GM19397 (cell line): ENCODE results near the gene CCM2L.
"Not testable (repeated sequence)": the region's sequence is repeated elsewhere in the genome, so short reads cannot be mapped to it uniquely, and the experiment has no call there.

Source experiments
- ATAC-seq: cut with Tn5 transposase; IDR thresholded peaks from one replicate; pipeline ENCODE4 v1.9.1; 2021; ENCODE audit warnings: mild to moderate bottlenecking, moderate library complexity; ENCODE audit not compliant: unreplicated experiment

The CCM2L gene

GRCh38 chr20:32027643-32028042, 17.4 kb downstream of the CCM2L start:
- no peak for ATAC-seq

GRCh38 chr20:32028647-32029372, 18.6 kb downstream of the CCM2L start:
- ATAC-seq: no peak

- no peak for ATAC-seq
Measured at GRCh38 chr20:32029561-32029960, 19.3 kb downstream of the CCM2L start.

- ATAC-seq: no peak
Measured at GRCh38 chr20:32031007-32031958, 21.0 kb downstream of the CCM2L start.

GRCh38 chr20:32033316-32033715, 23.1 kb downstream of the CCM2L start:
- no peak for ATAC-seq

- not testable (repeated sequence) for ATAC-seq
Measured at GRCh38 chr20:32033721-32034120, 23.5 kb downstream of the CCM2L start.

GRCh38 chr20:32034581-32035425, 24.6 kb downstream of the CCM2L start:
- no peak for ATAC-seq

GRCh38 chr20:32035426-32035779, 25.2 kb downstream of the CCM2L start:
- ATAC-seq: no peak

GRCh38 chr20:32036252-32036651, 26.0 kb downstream of the CCM2L start:
- no peak for ATAC-seq

GRCh38 chr20:32036716-32037485, 26.7 kb downstream of the CCM2L start:
- no peak for ATAC-seq

GRCh38 chr20:32037929-32038328, 27.7 kb downstream of the CCM2L start:
- ATAC-seq: no peak

GRCh38 chr20:32040142-32040953, 30.1 kb downstream of the CCM2L start:
- no peak for ATAC-seq

- no peak for ATAC-seq
Measured at GRCh38 chr20:32045999-32046398, 35.8 kb downstream of the CCM2L start.

- no peak for ATAC-seq
Measured at GRCh38 chr20:32050324-32050841, 40.1 kb downstream of the CCM2L start.

GRCh38 chr20:32050851-32051556, 40.8 kb downstream of the CCM2L start:
- no peak for ATAC-seq

GRCh38 chr20:32051720-32052089, 41.5 kb downstream of the CCM2L start:
- ATAC-seq: no peak

GRCh38 chr20:32052090-32052777, 42.0 kb downstream of the CCM2L start, which contains the start of gene HCK:
TSS of gene HCK (plus strand) at chr20:32052242.
- no peak for ATAC-seq

- no peak for ATAC-seq
Measured at GRCh38 chr20:32052778-32053362, 42.6 kb downstream of the CCM2L start.
